ENCODE data around the gene SHANK1.
A peak's percentile ranks its signal among the peaks of the same experiment; 100 is the strongest.

The SHANK1 gene

DNA sequence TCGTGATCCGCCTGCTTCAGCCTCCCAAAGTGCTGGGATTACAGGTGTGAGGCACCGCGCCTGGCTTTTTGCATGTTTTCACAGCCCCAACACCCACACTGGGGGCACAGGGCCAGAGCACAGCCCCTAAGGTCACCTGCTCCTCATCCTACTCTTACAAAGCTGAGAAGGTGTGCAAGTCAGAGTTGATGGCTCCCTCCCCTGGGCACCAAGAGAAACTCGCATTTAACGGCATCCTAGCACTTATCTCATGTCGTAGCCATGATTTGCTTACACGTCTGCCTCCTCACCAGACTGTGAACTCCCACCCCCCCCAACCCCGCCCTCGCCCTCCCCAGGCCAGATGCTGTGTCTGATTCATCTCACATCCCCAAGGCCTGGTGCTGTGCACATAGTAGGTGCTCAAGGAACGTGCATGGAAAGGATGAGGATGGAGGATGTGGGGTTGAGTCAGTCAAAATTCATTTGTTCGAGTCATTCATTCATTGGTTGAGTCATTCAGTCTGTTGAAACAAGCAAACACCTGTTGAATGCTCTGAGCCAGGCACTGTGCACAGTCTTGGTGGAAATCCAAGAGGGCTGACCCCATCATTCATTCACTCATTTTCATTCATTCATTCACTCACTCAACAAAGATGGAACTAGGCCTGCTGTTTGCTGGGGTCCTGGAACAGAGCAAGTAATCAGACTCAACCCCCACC, 11.3 kb downstream of the SHANK1 start:
- TF ChIP-seq, protein P1, sequence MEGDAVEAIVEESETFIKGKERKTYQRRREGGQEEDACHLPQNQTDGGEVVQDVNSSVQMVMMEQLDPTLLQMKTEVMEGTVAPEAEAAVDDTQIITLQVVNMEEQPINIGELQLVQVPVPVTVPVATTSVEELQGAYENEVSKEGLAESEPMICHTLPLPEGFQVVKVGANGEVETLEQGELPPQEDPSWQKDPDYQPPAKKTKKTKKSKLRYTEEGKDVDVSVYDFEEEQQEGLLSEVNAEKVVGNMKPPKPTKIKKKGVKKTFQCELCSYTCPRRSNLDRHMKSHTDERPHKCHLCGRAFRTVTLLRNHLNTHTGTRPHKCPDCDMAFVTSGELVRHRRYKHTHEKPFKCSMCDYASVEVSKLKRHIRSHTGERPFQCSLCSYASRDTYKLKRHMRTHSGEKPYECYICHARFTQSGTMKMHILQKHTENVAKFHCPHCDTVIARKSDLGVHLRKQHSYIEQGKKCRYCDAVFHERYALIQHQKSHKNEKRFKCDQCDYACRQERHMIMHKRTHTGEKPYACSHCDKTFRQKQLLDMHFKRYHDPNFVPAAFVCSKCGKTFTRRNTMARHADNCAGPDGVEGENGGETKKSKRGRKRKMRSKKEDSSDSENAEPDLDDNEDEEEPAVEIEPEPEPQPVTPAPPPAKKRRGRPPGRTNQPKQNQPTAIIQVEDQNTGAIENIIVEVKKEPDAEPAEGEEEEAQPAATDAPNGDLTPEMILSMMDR (IDR thresholded peaks at IDR 0.05; ENCODE audit: borderline replicate concordance, insufficient read depth, low read depth, low read length): no peak
- H3K4me3 ChIP-seq (ENCODE audit: low read depth, low read length): no peak overlapping the region

DNA sequence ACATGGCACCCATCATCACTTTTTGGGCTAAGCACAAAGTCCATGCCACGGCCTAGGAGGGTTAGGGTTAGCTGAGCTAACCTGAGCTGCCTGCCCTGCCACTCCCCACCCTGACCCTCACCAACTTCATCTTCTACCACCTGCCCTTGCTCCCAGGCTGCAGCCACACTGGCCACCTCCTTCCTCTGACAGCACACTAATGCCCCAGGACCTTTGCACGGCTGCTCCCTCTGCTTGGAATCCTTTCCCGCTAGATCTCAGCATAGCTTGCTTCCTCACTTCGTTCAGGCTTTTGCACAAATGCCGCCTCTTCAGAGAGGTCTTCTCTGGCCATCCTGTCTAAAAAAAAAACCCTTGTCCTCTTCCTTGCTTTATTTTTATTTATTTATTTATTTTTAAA, 13.2 kb downstream of the SHANK1 start:
- TF ChIP-seq, protein P1 (IDR thresholded peaks at IDR 0.05; ENCODE audit: borderline replicate concordance, insufficient read depth, low read depth, low read length): no peak
- no peak overlapping the region for H3K4me3 ChIP-seq (ENCODE audit: low read depth, low read length)

DNA sequence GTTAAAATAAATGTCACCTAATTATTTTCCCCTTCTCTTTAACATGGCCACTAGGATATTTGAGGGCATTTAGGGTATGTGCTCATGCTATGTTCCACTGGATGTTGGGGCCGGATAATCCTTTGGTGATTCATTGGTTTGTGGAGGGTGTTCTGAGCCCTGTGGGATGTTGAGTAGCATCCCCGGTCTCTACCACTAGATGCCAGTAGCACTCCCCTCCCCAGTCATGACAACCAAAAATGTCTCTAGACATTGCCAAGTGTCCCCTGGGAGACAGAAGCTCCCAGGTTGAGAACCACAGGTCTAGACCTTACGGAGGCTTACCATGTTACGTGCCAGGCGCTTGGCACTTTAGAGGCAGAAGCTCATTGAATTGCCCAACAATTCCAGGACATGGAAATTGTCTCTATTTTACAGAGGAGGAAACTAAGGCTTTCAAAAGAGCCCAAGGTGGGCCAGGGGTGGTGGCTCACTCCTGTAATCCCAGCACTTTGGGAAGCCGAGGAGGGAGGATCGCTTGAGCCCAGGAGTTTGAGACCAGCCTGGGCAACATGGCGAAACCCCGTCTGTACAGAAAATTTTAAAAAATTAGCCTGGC, 14.1 kb downstream of the SHANK1 start:
- TF ChIP-seq, protein P1 (IDR thresholded peaks at IDR 0.05; ENCODE audit: borderline replicate concordance, insufficient read depth, low read depth, low read length): peak; percentile 79
- H3K4me3 ChIP-seq (ENCODE audit: low read depth, low read length): no peak overlapping the region

DNA sequence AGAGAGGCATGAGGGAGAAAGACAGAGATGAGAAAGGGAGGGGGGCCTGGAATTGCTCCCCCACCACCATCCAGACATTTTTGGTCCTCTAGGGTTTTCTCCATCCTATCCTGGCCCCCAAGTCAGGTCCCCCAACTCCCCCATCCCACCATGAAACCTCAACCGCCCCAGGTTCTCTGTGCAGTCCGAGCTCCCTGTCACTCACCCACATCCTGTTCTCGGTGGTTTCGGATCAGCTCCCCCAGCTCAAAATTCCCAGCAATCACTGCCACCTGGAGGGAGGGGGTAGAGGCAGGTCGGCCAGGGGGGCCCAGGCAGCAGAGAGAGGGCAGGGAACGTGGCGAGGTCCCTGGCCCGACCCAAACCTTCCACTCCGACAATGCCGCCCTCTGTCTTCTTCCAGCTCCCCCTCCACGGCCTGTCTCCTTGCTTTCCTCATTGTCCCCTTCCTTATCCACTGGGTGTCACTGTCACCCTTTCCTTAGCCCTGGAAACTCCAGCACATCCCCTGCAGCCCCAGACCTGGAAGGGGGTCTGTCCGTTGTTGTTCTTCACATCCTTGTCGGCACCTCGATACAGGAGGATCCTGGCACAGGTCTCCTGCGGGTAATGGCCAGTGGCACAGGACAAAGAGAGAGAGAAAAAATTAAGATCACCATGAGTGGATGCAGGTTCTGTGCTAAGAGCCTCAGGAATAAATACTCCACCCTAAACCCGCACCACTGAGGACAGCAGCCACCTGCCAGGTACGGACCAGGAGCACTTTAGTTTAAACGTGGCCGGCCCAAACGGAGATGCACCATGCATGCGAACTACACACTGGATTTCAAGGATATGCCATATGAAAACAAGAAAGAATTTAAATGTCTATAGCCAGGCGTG, 15.4 kb downstream of the SHANK1 start:
- TF ChIP-seq, protein P1 (IDR thresholded peaks at IDR 0.05; ENCODE audit: borderline replicate concordance, insufficient read depth, low read depth, low read length): no peak
- H3K4me3 ChIP-seq (ENCODE audit: low read depth, low read length): no peak overlapping the region

DNA sequence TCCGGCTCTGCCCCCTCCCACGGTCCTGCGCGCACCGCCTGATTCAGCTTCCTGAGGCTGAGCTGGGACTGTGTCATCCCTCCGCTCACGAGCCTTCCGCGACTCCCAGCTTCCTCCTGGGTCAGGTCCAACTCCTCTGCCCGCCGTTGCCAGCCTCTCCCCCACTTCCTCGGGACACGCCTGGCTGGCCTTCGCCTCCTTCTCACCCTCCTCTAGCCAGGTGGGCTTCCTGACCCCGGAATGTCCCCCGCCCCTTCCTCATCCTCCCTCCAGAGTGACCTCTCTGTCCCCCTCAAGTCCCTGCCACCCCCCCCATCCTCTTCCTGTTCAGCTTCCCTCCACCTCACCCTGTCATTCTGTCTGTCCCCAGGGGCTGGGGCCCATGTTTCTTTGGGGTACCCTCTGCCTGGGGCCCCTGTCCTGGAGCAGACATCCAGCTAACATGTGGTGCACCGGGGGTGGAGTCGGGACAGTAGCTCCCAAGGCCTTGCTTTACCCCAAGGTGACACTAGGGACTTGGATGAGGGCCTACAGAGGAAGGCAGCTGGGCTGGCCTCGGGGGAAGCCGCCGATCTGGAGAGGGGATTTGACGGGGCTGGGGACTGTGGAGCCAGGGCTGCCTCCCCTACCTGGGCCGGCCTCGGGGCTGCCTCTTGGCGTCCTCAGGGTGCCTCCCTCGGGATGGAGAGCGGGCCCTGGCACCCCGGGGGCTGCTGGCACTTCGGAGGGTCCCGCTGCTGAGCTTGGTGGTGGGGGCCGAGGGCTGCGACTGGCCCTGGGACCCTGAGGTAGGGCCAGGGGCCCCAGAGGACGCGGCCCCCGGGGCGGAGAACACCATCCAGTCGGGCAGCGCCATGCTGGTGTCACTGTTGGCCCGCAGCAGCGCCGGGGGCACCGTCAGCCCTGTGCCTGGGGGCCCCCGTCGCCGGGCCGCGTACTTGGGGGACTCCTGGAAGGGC, 16.5 kb downstream of the SHANK1 start:
- H3K4me3 ChIP-seq (ENCODE audit: low read depth, low read length): no peak overlapping the region
- TF ChIP-seq, protein P1 (IDR thresholded peaks at IDR 0.05; ENCODE audit: borderline replicate concordance, insufficient read depth, low read depth, low read length): no peak

DNA sequence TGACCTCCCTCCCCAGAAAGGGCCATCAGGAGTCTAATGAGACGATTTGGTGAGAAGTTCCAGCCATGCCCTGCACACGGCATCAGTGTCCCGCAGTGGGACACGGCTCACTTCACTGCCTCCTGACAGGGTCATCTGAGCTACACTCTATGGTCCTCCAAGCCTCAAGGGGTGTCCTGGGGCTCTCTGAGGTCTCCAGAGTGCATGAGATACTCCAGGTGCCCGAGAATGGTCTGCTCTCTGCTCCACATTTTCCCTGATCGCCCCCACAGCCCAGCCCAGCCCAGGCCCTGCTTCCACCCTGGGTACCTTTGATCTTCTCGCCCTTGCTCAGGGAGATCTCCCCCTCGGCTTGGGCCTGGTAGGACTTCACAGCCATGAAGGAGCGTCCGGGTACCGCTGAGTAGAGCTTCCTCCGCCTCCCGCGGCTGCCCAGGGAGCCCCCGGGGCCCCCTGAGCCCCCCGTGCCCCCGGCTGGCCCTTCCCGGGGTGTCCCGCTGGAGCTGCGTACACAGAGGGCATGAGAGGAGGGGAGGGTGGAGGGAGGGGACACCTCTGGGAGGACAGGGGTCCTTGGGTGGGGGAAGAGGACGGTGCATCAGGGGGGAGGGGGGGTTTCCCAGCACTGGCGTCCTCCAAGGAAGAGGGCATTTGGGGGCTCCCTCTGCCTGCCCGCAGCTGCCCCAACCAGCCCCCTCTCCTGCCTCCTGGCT, 17.3 kb downstream of the SHANK1 start:
- H3K4me3 ChIP-seq (ENCODE audit: low read depth, low read length): no peak overlapping the region
- TF ChIP-seq, protein P1 (IDR thresholded peaks at IDR 0.05; ENCODE audit: borderline replicate concordance, insufficient read depth, low read depth, low read length): no peak
